GM12878 (cell line): Measurements from ENCODE around the gene DYNC1I1. TPM values are rescaled to one million over a fixed set of nuclear protein-coding genes. Genes with fewer than 3 reads are reported as not detected.
A peak's percentile ranks its signal among the peaks of the same experiment; 100 is the strongest.

Experiments
- ATAC-seq: fragments of 200-7000 bp; cut with Tn5 transposase; 3 replicates; pipeline ENCODE4 v1.9.1; 2020; ENCODE audit warnings: mild to moderate bottlenecking, moderate library complexity
- BruUV-seq: library from RNA; stranded (reverse); fragments of 400-500 nt; replicated peaks from 2 replicates; lab custom pipeline; 2021; lab: Mats Ljungman, UMichigan
- CTCF ChIA-PET: fragments of 300-600 bp; sonication (Branson Sonifier 250); formaldehyde crosslinking; extraction: SDS; loops from one replicate; lab custom pipeline; 2021; ENCODE audit warnings: inconsistent platforms; lab: Yijun Ruan, JAX
- POLR2A ChIA-PET: fragments of 350-600 bp; formaldehyde crosslinking; extraction: SDS; loops from one replicate; lab custom pipeline; 2021; ENCODE audit warnings: inconsistent platforms; lab: Charles Lee
- RAD21 ChIA-PET: fragments of 300-600 bp; sonication (Branson Sonifier 250); formaldehyde crosslinking; loops from one replicate; lab custom pipeline; 2023; ENCODE audit warnings: antibody characterized with exemption; ENCODE audit not compliant: unreplicated experiment; lab: Charles Lee
- SMC1A ChIA-PET: fragments of 300-600 bp; sonication (Branson Sonifier 250); formaldehyde crosslinking; loops from one replicate; lab custom pipeline; 2023; ENCODE audit not compliant: unreplicated experiment, uncharacterized antibody; lab: Charles Lee
- DNase-seq: peaks from one replicate; pipeline ENCODE4 v3.0.0-alpha.2; 2011; ENCODE audit warnings: low read depth, low spot score
- FAIRE-seq: peaks from 3 replicates; lab custom pipeline; 2011; peaks lifted over from hg19 to GRCh38; lab: Jason Lieb, UNC
- H2AFZ ChIP-seq: 2 replicates; pipeline ENCODE4 v1.6.0; 2011; ENCODE audit warnings: low read depth, low read length, control low read depth; ENCODE audit not compliant: control insufficient read depth
- H3K27ac ChIP-seq: 2 replicates; pipeline ENCODE4 v1.5.1; 2011; ENCODE audit warnings: control low read depth; ENCODE audit not compliant: control insufficient read depth, insufficient read depth
- H3K27me3 ChIP-seq, 2 experiments: replicated peaks in 1 of 2; 2 replicates each; pipeline versions ENCODE4 v1.6.0 to v1.6.1; 2011; ENCODE audit warnings: low read length in 1 of 2; ENCODE audit not compliant: control insufficient read depth in 2 of 2, insufficient read depth in 2 of 2
- H3K36me3 ChIP-seq, 2 experiments: 2 replicates each; pipeline ENCODE4 v1.5.1; 2011; ENCODE audit warnings: low read length in 1 of 2; ENCODE audit not compliant: control insufficient read depth in 2 of 2, insufficient read depth in 2 of 2
- H3K4me1 ChIP-seq: 2 replicates; pipeline ENCODE4 v1.6.1; 2011; ENCODE audit warnings: mild to moderate bottlenecking, low read length, moderate library complexity, mixed read lengths; ENCODE audit not compliant: control insufficient read depth, insufficient read depth
- H3K4me2 ChIP-seq: 2 replicates; pipeline ENCODE4 v1.6.0; 2011; ENCODE audit warnings: control low read depth; ENCODE audit not compliant: control insufficient read depth, insufficient read depth
- H3K4me3 ChIP-seq: fragments of 200-600 bp; sonication (generic); 2 replicates; pipeline ENCODE4 v1.5.1; 2016
- H3K79me2 ChIP-seq: 2 replicates; pipeline ENCODE4 v1.6.0; 2011; ENCODE audit warnings: low read length; ENCODE audit not compliant: control insufficient read depth, insufficient read depth
- H3K9ac ChIP-seq: 2 replicates; pipeline ENCODE4 v1.8.0; 2011; ENCODE audit warnings: low read length, control low read depth, mixed read lengths; ENCODE audit not compliant: control insufficient read depth, insufficient read depth
- H3K9me3 ChIP-seq: replicated peaks from 3 replicates; pipeline ENCODE4 v1.5.1; 2011; ENCODE audit warnings: mild to moderate bottlenecking, low read length; ENCODE audit not compliant: control insufficient read depth, insufficient read depth
- H4K20me1 ChIP-seq: 2 replicates; pipeline ENCODE4 v1.6.0; 2011; ENCODE audit not compliant: control insufficient read depth, insufficient read depth
- MEF2A ChIP-seq: IDR thresholded peaks from 2 replicates; pipeline ENCODE4 v1.6.1; 2011; ENCODE audit warnings: low read depth, mild to moderate bottlenecking, low read length, moderate library complexity; ENCODE audit not compliant: insufficient read depth
- ZBTB40 ChIP-seq: fragments of 450-650 bp; IDR thresholded peaks from 2 replicates; pipeline ENCODE4 v1.6.1; 2016; ENCODE audit warnings: mild to moderate bottlenecking, moderate library complexity, borderline replicate concordance
- WGBS: methylation state at CpG from one replicate; pipeline ENCODE4 v1.1.6; 2016; ENCODE audit warnings: low lambda C conversion rate; ENCODE audit not compliant: insufficient replicate concordance, insufficient coverage; ENCODE audit errors: missing lambda C conversion rate; 5-methylcytosine and 5-hydroxymethylcytosine counted together
- in situ Hi-C: fragments of 300-500 bp; cut with MboI; formaldehyde crosslinking; loops from 9 replicates; pipeline ENCODE4 v1.14.3; 2018; ENCODE audit warnings: mixed read lengths
- intact Hi-C: fragments of 100-400 bp; cut with micrococcal nuclease; formaldehyde crosslinking; loops from one replicate; pipeline ENCODE4 v1.14.2; 2022; ENCODE audit not compliant: unreplicated experiment
- polyA plus RNA-seq, 11 experiments: library from polyadenylated mRNA; depleted of rRNA in 4 of 11; unstranded in 6 of 11; stranded (reverse) in 5 of 11; fragments of >200 nt; fragmentation: Nextera tagmentation in 4 of 11; fragmentation: Illumina TruSeq in 1 of 11; extraction: Ambion mirVana in 4 of 11; extraction: Trizol in 1 of 11; gene quantifications; 1 replicate in 1 of 11; 2 replicates in 10 of 11; pipeline versions ENCODE4 v1.2.1 to v1.2.3, GENCODE V29; 2011 to 2016; ENCODE audit warnings: inconsistent platforms in 2 of 11, missing spikeins in 2 of 11, low read depth in 1 of 11
- total RNA-seq, 4 experiments: library from RNA; depleted of rRNA in 3 of 4; stranded (reverse); fragments of >200 nt in 3 of 4; fragmentation: Illumina TruSeq in 1 of 4; extraction: Trizol in 1 of 4; gene quantifications; 2 replicates each; pipeline versions ENCODE4 v1.2.1 to v1.2.3, GENCODE V29; 2013 to 2021

Gene DYNC1I1
- total and polyA plus RNA-seq, 10 of the 15 experiments (the other 5 are each of a cell fraction or from before 2014, with no cell fraction given): 0.05 to 0.91 (median 0.14) TPM; not detected in 3

GRCh38 chr7:95931460-95932232 is 159.3 kb downstream of the DYNC1I1 start:
- Histone ChIP-seq H3K27ac (no peak overlapping the region), H3K9me3 (no peaks in the 10 kb centered on the region), H3K4me2 (no peak overlapping the region), H3K36me3 (no peaks in the 10 kb centered on the region), H3K9ac (no peak overlapping the region), H4K20me1 (no peaks in the 10 kb centered on the region), H2AFZ (no peak overlapping the region), H3K79me2 (no peaks in the 10 kb centered on the region), H3K4me1 (no peaks in the 10 kb centered on the region), H3K27me3 (peaks cover 2 to 3% of the 10 kb centered on the region in 2 experiments; a peak in 1 of 4 replicates), H3K4me3 (no peak overlapping the region)
- in situ Hi-C loops: no loop called here
- ATAC-seq (no peak), DNase-seq (no peak), FAIRE-seq (no peak)
- TF ChIP-seq MEF2A: no peak
- peak; percentile 58; the same call in 1 of the 2 replicates for TF ChIP-seq ZBTB40
- no TSS peak for BruUV-seq
- ChIA-PET RAD21 (no interaction called here), POLR2A (no interaction called here), SMC1A (interaction anchor here (1.7 to 1.8 kb wide), 3 partner anchors 9 to 36 kb away, joined by 3 to 6 read pairs (median 3); no protein-coding TSS in a partner anchor), CTCF (interaction anchor here (1.6 kb wide), 1 partner anchor 14 kb away, joined by 4 read pairs; no protein-coding TSS in a partner anchor)
- 50% methylated on average over 6 of the region's 6 CpGs for WGBS
- intact Hi-C loops: no loop called here
